A673 (cell line): ENCODE measurements around the gene MAP7. TPM values are rescaled to one million over a fixed set of nuclear protein-coding genes. Genes with fewer than 3 reads are reported as not detected.

Source experiments
- BruUV-seq: library from RNA; stranded (reverse); fragments of 400-500 nt; replicated peaks from 2 replicates; lab custom pipeline; 2021; lab: Mats Ljungman, UMichigan
- CTCF ChIA-PET: fragments of 300-600 bp; sonication (Branson Sonifier 250); formaldehyde crosslinking; loops from one replicate; lab custom pipeline; 2022; ENCODE audit warnings: antibody characterized with exemption; lab: Charles Lee
- POLR2A ChIA-PET: fragments of 300-600 bp; sonication (Branson Sonifier 250); formaldehyde crosslinking; loops from one replicate; lab custom pipeline; 2022; ENCODE audit warnings: antibody characterized with exemption; ENCODE audit not compliant: low non-redundant PET; lab: Charles Lee
- DNase-seq: peaks from one replicate; pipeline ENCODE4 v3.0.0-alpha.2; 2015; ENCODE audit warnings: low spot score
- H3K27ac ChIP-seq: fragments of 200-600 bp; sonication (generic); 2 replicates; pipeline ENCODE4 v1.5.1; 2016; ENCODE audit warnings: mixed run types, low read depth, mild to moderate bottlenecking, mixed read lengths, antibody characterized with exemption, low read length; ENCODE audit not compliant: poor library complexity, severe bottlenecking
- H3K27me3 ChIP-seq: fragments of 200-600 bp; sonication (generic); replicated peaks from 2 replicates; pipeline ENCODE4 v1.6.1; 2017; ENCODE audit warnings: mixed run types, low read depth, mild to moderate bottlenecking, mixed read lengths, antibody characterized with exemption, low read length; ENCODE audit not compliant: insufficient read depth, poor library complexity
- H3K36me3 ChIP-seq: fragments of 200-600 bp; sonication (generic); 2 replicates; pipeline ENCODE4 v1.6.1; 2016; ENCODE audit warnings: mixed run types, mild to moderate bottlenecking, mixed read lengths, antibody characterized with exemption, low read length; ENCODE audit not compliant: insufficient read depth, poor library complexity, severe bottlenecking
- H3K4me1 ChIP-seq: fragments of 200-600 bp; sonication (generic); 2 replicates; pipeline ENCODE4 v1.6.1; 2017; ENCODE audit warnings: mixed run types, mild to moderate bottlenecking, mixed read lengths, antibody characterized with exemption, low read length; ENCODE audit not compliant: insufficient read depth, poor library complexity, severe bottlenecking
- H3K4me3 ChIP-seq: fragments of 200-600 bp; sonication (generic); 2 replicates; pipeline ENCODE4 v1.5.1; 2016; ENCODE audit warnings: low read depth, mixed run types, mild to moderate bottlenecking, mixed read lengths, low read length; ENCODE audit not compliant: poor library complexity, severe bottlenecking
- H3K9me3 ChIP-seq: fragments of 200-600 bp; sonication (generic); 2 replicates; pipeline ENCODE4 v1.6.1; 2016; ENCODE audit warnings: mixed run types, low read depth, mild to moderate bottlenecking, mixed read lengths, antibody characterized with exemption, low read length; ENCODE audit not compliant: poor library complexity, severe bottlenecking
- CTCF ChIP-seq: fragments of 300-800, 200-600 bp; sonication (generic); conservative IDR thresholded peaks from 2 replicates; pipeline ENCODE4 v1.5.1; 2017; ENCODE audit warnings: low read depth, mild to moderate bottlenecking, antibody characterized with exemption, low read length, moderate library complexity, mixed read lengths
- EZH2 ChIP-seq: fragments of 200-600 bp; sonication (generic); IDR thresholded peaks from 2 replicates; pipeline ENCODE4 v1.6.1; 2017; ENCODE audit warnings: borderline replicate concordance, low read depth, mild to moderate bottlenecking, mixed read lengths, antibody characterized with exemption, low read length; ENCODE audit not compliant: poor library complexity, severe bottlenecking
- intact Hi-C: fragments of 100-400 bp; cut with micrococcal nuclease; formaldehyde crosslinking; loops from one replicate; pipeline ENCODE4 v1.10.0; 2022; ENCODE audit not compliant: unreplicated experiment
- total RNA-seq: library from RNA; stranded (reverse); gene quantifications from 2 replicates; pipeline ENCODE4 v1.2.3, GENCODE V29; 2021

The MAP7 gene
- total RNA-seq, 1 experiment from 2014 or later: 0.09 TPM

DNA sequence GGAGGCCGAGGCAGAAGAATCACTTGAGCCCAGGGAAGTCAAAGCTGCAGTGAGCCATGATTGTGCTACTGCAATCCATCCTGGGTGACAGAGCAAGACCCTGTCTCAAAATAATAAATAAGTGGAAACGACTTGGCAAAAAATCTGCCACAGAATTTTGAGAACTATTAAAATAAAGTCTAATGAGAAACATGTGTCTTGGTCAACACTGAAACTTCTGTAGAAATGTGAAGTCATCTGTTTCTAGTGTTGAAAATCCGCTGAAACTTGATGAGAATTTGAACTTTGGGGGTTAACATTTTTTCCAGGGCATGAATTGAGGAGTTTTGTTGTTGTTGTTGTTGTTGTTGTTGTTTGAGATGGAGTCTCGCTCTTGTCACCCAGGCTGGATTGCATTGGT, 231.5 kb downstream of the MAP7 start:
- BruUV-seq: no TSS peak
- DNase-seq: no peak
- Histone ChIP-seq H3K36me3 (no peaks in the 10 kb centered on the region), H3K9me3 (no peaks in the 10 kb centered on the region), H3K4me1 (no peaks in the 10 kb centered on the region), H3K27me3 (peaks cover 3% of the 10 kb centered on the region), H3K4me3 (no peak overlapping the region), H3K27ac (no peak overlapping the region)
- CTCF ChIA-PET: no interaction called here
- TF ChIP-seq EZH2 (no peak), CTCF (no peak)
- POLR2A ChIA-PET: interaction anchor here (0.7 kb wide), 1 partner anchor 116 kb away, joined by 13 read pairs; no protein-coding TSS in a partner anchor
- intact Hi-C loops: loop anchor here (5.0 to 10.0 kb wide), 2 partner anchors 644 to 866 kb away; no protein-coding TSS in a partner anchor

DNA sequence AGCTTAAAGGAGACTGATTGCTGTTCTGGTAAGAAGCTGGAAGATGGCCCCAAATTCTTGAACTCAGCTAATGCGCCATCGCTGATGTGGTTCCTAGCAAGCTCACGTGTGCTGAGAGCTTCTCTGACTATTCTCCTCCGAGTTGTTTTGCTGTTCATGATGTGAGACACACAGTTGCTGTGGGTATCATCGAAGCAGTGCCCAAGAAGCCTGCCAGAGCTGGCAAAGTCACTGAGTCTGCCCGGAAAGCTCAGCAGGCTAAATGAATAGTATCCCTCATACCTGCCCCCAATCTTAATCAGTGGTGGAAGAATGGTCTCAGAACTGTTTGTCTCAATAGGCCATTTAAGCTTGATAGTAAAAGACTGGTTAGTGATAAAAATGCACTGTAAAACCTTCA, 232.3 kb downstream of the MAP7 start:
- TF ChIP-seq CTCF (no peak), EZH2 (no peak)
- ChIA-PET POLR2A (no interaction called here), CTCF (interaction anchor here (0.7 kb wide), 1 partner anchor 1014 kb away, joined by 4 read pairs; no protein-coding TSS in a partner anchor)
- H3K36me3 ChIP-seq: no peaks in the 10 kb centered on the region
- no peak overlapping the region for H3K27ac ChIP-seq
- H3K9me3 ChIP-seq: no peaks in the 10 kb centered on the region
- DNase-seq: no peak
- no peak overlapping the region for H3K4me3 ChIP-seq
- no peaks in the 10 kb centered on the region for H3K4me1 ChIP-seq
- intact Hi-C loops: loop anchor here (5.0 to 10.0 kb wide), 2 partner anchors 643 to 866 kb away; no protein-coding TSS in a partner anchor
- BruUV-seq: no TSS peak
- peaks cover 3% of the 10 kb centered on the region for H3K27me3 ChIP-seq

- Histone ChIP-seq H3K4me3 (no peak overlapping the region), H3K27me3 (peaks cover 4% of the 10 kb centered on the region), H3K36me3 (no peaks in the 10 kb centered on the region), H3K4me1 (no peaks in the 10 kb centered on the region), H3K27ac (no peak overlapping the region), H3K9me3 (no peaks in the 10 kb centered on the region)
- peak; percentile 59 for DNase-seq
- ChIA-PET CTCF (no interaction called here), POLR2A (interaction anchor here (0.5 kb wide), 1 partner anchor 573 kb away, joined by 4 read pairs; no protein-coding TSS in a partner anchor)
- intact Hi-C loops: loop anchor here (5.0 to 10.0 kb wide), 2 partner anchors 642 to 865 kb away; no protein-coding TSS in a partner anchor
- no TSS peak for BruUV-seq
- TF ChIP-seq CTCF (peak; percentile 77), EZH2 (no peak)
Measured at GRCh38 chr6:136317021-136317694, 233.1 kb downstream of the MAP7 start.
